ENCODE measurements around the gene POLR3GL.
A peak's percentile ranks its signal among the peaks of the same experiment; 100 is the strongest.

The POLR3GL gene

GRCh38 chr1:145949219-145949618, 15.3 kb upstream of the POLR3GL start:
- DNase-seq (ENCODE audit: low spot score), result no peak

GRCh38 chr1:145951526-145951925, 13.0 kb upstream of the POLR3GL start:
- no peak for DNase-seq (ENCODE audit: low spot score)

GRCh38 chr1:145952903-145953302, 11.6 kb upstream of the POLR3GL start:
- no peak for DNase-seq (ENCODE audit: low spot score)

GRCh38 chr1:145953861-145954260, 10.6 kb upstream of the POLR3GL start:
- no peak for DNase-seq (ENCODE audit: low spot score)

DNA sequence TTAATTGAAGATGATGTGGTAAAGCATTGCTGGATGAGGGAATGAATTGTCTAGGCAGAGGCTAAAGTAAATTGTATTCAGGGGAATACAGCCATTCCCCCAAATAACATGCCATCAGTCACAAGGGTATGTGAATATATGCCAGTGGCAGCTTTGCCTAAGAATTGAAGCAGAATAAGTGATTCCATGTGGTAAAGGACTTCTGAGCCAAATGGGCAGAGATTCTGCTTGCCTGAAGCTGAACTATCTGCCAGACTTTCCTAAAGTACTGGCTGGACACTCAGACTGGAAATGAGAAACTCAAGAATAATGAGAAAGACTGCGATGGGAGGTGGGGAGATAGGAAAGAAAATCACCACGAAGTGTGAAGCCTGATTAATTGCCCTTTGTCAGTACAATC, 9.1 kb upstream of the POLR3GL start:
- DNase-seq (ENCODE audit: low spot score), result no peak

DNA sequence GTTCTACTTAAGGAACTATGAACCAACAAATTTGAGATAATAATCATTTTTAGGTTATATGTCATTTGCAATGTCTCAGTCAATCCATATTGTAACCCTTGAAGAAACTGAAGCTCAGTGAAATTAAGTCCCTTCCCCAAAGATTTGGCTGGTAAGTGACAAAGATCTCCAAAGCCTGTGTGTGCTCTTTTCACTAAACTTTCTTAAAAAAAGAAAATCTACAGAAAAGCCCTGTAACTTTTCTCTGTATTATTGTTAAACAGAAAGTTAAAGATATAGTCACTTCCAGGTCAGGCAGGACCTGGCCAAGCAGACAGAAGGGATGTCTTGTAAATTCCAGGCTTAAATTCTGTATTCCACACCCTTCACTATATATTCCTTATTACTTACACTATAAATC, 8.1 kb upstream of the POLR3GL start:
- no peak for DNase-seq (ENCODE audit: low spot score)

GRCh38 chr1:145956781-145957442, 7.6 kb upstream of the POLR3GL start:
- no peak for DNase-seq (ENCODE audit: low spot score)

- peak; percentile 96 for DNase-seq (ENCODE audit: low spot score)
Measured at GRCh38 chr1:145957443-145958319, 6.8 kb upstream of the POLR3GL start, which contains the start of gene LIX1L. TSS of gene LIX1L (minus strand) at chr1:145958017. CDS start at chr1:145957927, 90 bp downstream.

DNA sequence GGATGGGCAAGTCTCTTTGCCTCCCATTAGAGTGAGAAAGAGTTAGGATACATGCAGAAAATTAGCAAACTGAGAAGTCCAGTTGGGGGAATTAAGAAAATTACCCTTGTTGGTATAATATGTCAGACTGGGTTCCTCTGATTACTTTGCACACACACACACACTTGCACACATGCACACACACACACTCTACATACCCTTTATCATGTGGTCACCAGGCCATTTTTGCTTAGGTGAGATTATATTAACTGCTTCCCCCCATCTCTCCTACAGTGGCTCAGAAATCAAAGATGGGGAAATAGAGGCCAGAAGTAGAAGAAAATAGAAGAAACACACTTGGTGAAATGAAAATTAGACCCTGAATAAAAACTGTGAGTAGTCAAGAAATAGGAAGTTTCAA, 5.8 kb upstream of the POLR3GL start:
- DNase-seq (ENCODE audit: low spot score), result no peak

DNA sequence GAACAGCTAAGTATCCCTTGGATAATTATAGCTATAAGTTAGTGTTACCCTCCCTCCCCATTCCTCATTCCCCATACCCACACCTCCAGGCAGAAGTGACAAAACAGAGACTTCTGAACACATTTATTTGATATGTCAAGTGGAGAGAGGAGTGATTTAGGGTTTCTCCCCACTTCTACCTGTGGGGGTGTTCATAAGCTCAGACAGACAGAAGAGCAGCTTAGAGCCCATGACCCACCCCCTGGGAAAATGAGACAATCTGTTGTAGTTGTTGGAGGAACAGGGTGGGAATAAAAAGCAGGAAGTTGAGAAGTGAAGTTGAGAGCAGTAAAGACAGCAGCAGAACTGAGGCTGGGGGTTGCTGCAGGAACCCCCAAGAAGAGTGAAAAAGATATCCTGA, 5.2 kb upstream of the POLR3GL start:
- DNase-seq (ENCODE audit: low spot score), result no peak

DNA sequence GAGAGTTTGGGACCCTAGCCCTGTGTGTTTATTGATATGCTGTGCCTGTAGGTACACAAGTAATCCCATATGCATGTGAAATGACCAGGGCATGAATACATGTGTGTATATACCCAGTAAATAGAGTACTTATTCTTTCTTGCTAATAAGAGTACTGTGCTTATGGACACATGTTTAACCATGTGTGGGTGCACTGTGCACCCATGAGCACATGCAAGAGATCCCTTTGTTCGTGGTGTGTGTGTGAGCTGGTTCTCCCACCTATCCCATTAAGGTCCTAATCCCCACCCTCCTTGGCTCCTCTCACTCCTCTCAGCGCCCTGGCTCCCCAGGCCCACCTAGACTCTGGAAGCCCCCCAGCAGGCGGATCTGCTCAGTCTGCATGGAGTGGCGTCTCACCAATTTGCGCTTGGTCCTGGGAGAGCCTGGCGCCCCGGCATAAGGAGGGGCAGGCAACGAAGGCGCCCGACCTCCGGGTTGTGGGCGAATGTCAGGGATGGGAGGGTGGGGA, 4.5 kb upstream of the POLR3GL start:
- no peak for DNase-seq (ENCODE audit: low spot score)

GRCh38 chr1:145960468-145961108, 3.9 kb upstream of the POLR3GL start:
- no peak for DNase-seq (ENCODE audit: low spot score)

DNA sequence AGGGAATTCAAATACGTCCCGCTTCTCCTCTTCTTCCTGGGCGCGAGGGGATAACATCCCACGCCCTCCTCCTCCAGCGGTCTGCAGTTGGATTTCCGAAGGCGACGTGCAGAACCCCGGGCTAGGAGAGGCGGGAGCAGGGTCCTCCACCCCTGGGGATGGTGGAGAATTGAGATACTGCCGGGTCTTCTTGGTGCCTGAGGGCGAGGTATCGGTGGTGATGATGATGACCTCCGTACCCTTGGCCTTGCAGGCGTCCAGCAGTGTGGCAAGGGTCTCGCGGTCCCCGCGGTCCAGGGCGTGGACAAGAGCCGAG, 3.4 kb upstream of the POLR3GL start:
- DNase-seq (ENCODE audit: low spot score), result no peak

DNA sequence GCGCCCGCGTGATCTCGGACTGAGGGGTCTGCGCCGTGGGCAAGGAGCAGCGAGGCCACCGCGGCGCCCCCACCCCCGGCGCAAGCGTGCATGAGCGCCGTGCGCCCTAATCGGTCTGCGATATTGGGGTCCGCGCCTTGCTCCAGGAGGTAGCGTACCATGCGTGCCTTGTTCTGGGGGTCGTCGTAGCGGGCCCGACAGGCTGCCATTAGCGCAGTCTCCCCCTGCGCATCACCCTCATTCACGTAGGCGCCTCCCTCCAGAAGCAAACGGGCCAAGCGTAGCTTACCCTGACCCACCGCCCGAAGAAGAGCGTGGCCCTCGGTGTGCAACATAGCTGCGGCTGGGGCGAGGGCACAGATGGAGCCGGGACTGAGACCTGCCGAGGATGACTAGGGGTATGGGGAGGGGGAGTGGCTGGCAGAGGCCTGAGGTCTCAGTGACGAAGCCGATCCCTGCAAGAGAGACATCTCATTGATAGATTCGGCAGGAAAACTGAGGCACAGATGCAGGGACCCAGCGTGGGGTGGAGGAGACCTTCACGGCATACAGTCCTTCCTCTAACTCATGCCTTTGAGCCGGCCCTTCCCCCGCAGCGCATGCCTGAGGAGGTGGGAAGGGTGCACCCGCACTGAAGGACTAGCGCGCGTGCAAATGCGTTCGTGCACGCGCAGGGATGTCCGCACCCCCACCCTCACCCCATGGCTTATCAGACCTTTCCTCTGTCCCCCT, 2.9 kb upstream of the POLR3GL start:
- DNase-seq (ENCODE audit: low spot score), result no peak

DNA sequence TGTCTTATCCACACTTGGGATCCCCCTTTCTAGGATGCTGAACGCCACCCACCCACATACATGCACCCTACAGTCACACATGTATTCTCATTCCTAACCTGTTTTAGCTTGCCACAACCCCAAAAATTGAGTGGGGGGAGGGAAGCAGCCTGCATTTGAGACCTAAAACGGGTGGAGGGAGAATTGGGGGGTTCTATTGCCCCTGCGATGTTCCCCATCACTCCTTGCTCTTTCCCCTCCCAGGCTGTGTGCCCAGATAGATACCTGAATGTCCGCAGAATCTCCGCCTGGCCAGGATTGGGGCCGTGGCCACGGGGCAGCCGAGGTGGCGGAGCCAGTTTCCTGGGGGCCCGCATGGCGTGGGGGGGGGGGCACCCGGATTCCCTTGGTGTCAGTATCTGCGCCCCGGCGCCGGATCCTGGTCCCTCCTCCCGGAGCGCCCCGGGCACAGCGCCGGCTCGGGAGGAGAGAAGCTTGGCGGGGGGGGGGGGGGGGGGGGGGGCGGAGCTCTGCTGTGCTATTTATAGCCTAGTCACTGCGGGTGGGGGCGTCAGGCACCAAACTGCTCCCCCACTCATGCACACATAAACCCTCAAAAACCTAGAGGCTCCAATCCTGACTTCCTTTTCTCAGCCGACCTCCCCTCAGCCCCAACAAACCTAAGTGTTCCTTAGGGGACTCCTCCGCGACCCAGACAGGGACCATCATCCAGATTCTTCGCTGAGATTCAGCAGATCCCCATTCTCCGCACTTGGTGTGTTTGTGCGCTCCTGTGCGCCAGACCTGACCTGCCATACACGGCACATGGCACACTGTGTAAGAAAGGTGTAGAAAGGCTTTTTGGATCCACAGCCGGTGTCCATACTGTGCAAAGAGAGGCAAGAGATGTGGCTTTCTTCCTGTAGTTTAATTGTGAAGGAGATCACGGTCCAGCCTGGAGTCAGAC, 2.1 kb upstream of the POLR3GL start:
- no peak for DNase-seq (ENCODE audit: low spot score)

DNA sequence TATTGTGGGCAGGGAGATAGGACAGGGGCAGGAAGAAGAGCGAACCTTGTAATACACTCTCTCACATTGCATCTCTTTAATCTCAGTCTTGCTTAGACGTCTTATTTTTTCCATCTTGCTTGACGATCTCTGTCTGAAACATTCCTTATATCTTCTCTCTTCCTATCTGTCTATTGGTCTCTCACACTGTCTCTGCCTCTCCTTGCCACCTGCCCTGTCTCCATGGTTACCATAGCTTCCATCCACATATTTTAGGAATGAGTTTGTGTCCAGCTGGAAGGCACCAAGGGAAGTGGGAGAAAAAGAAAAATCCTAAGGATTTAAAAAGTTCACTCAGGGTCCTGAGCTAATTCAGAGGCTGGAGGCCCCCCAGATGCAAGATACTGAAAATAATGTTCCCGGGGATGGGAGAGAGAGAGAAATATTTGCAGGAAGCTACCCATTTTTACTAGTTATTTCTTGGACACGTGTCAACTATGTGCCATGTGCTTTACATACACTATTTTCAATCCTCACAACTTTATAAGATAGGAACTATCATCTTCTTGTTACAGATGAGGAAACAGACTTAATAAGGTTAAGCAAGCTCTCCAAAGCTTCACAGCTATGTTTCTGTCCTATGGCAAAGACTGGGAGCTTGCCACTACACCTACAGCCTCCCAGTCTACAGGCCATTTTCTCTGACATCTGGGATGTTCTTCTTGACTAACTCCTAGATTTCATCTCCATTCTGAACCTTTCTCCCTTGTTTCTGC, 1.0 kb upstream of the POLR3GL start:
- DNase-seq (ENCODE audit: low spot score), result peak; percentile 57

DNA sequence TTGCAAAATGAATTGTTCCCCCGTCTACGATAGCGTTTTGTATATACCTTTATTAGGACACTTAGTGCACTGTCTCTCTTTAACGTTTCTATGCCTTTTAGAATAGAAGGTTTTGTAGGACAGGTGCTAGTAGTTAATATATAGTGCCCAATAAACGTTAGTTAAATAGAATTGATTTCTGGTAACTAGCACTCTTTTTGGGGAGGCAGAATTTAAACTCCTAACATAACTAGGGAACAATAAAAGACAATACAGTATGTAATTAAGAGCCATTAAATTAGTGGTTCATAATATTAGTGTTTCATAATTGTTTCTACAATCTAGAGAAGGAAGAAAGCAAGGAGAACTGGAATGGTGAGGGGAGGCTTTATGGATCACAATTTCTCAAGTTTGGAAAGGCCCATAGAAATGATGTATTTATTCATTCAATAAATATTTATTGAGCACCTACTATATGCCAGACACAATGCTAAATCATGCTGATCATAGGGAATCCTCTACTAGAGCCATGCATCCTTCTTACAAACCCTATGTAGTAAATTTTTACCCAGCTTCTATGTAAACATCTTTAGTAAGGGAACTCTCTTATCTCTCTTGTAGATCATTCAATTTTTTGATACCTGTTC, 742 bp downstream of the POLR3GL start:
- no peak for DNase-seq (ENCODE audit: low spot score)

- no peak for DNase-seq (ENCODE audit: low spot score)
Measured at GRCh38 chr1:145967288-145967687, 2.8 kb downstream of the POLR3GL start.

DNA sequence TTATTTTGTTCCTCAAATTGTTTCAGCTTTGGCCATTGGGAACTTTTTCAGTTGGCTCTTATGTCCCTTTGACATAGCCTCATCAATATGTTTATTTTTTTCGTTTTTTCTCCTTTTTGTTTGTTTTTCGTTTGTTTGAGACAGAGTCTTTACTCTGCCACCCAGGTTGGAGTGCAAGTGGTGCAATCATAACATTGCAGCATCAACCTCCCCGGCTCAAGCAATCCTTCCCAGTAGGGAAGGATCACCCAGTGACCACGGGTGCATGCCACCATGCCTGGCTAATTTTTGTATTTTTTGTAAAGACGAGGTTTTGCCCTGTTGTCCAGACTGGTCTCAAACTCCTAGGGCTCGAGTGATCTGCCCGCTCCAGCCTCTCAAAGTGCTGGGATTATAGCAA, 8.1 kb downstream of the POLR3GL start:
- no peak for DNase-seq (ENCODE audit: low spot score)

DNA sequence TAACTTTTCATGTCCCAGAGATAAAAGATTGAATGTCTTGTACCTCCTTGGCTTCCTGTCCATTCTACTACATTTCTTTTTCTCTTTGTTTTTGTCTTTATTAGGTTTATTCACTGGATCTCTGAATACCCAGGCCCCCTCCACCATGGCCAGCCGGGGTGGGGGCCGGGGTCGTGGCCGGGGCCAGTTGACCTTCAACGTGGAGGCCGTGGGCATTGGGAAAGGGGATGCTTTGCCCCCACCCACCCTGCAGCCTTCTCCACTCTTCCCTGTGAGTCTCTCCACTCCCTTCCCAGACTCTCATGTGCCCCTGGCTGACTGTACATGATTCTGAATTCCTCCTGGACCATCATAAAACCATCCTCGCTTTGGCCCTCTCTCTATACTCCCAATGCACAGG, 10.2 kb downstream of the POLR3GL start:
- DNase-seq (ENCODE audit: low spot score), result no peak

All from LoVo (cell line).